HG03060 (cell line): ENCODE measurements around the gene ECE1.

ENCODE experiments used
- ATAC-seq: cut with Tn5 transposase; IDR thresholded peaks from one replicate; pipeline ENCODE4 v1.9.1; 2021; ENCODE audit warnings: low read depth, moderate number of reproducible peaks; ENCODE audit not compliant: unreplicated experiment

ECE1 gene

DNA sequence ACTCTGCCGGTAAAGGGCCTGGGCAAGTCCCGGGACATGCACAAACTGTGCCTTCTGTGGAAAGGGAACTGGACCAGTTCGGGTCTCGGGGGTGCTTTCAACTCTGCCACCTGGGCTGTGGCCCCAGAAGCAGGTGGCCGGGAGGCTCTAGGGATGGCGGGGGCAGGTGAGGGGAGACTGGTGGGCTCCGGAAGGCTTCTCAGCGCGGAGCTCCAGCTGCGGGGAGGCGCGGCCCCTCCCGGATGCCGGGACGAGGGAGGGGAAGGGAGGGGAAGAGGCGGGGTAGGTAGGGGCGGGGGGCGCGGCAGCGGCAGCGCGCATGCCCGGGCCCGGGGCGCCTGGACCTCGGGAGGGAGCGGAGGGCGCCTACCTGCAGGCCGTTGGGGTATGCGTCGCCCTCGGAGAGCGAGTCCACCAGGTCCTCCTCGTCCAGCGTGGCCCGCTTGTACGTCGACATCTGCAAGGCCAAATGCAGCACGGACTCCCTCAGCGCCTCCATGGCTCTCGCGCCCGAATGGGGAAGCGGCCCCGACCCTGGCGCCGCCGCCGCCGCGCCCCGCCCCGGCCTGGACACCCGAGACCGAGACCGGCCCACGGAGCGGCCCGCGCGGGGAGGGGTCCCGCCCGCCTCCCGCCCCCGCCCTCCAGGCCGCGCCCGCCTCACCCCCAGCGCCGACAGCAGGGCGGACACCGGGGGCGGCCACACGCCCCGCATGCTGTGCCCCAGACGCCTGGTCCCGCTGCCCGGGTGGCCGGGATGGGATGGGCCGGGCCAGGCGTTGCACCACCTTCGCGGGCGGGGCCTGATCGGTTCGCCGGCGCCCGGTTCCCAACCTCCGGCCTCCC, at the start of gene ECE1:
Gene ECE1, minus strand, starts transcription at position 764 of the 846 bp plus-strand sequence. Its CDS starts 49 bp downstream, at position 715.
- no peak for ATAC-seq

GRCh38 chr1:21339356-21340229, 49.3 kb upstream of the ECE1 start:
- no peak for ATAC-seq

- no peak for ATAC-seq
Measured at GRCh38 chr1:21338573-21339355, 48.5 kb upstream of the ECE1 start.

DNA sequence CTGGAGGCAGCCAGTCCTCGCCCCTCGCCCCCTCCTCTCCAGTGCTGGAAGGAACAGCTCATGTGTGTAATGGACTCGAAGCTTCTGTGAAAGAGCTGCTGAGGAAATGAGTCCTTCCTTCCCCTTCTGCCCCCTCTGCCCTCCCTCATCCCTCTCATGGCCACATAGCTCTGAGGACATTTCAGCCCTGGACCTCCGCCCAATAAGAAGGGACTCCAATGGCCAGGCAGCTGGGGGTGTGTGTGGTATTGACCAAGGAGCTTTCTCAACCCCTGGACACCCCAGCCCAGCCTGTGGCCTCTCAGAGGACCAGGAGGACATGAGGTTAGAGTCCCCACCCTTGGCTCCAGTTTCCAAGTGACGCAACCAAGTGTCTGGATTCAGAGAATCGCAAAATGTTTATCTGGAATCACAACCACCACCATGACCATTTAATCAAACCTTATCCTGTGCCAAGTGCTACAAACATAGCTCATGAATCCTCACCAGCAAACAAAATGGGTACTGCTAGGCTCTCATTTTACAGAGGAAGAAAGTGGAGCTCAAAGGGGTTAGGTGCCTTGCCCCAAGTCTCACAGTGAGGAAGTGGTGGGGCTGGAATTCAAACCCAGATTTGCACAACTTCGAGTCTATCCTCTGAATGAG, 47.8 kb upstream of the ECE1 start:
- ATAC-seq: no peak

GRCh38 chr1:21337454-21337927, 47.2 kb upstream of the ECE1 start:
- ATAC-seq: no peak

DNA sequence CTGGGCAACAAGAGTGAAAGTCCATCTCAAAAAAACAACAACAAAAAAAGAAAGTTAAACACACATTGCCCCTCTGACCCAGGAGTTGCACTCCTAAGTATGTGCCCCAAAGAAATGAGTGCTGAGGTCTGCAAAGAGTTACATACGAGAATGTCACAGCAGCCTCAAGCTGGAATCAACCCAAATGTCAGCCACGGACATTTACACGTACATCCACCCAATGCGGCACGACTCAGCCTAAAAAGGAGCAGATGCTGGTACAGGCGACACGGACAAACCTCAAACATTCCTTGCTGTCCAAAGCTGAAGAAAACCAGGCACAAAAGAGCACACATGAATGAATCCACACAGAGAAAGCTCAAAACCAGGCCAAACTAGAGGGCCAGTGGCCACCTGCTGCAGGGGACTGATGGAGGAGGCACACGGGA, 46.8 kb upstream of the ECE1 start:
- no peak for ATAC-seq

DNA sequence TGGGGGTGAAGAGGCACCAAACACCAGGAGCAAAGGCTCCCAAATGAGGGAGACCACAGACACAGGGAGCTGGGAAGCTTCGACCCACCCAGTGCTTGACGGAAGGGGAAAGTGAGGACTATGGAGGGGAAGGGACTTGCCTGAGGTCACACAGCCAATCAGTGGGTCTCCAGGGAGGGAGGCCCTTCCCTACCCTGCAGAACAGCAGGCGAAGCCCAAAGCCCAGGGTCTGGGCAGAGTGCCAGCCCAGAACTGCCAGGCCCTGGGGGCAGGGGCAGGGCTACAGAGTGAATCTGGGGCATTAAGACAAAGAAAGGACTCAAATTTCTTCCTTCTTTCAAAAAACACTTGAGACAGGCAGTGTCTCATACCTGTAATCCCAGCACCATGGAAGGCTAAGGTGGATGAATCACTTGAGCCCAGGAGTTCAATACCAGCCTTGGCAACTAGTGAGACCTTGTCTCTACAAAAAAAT, 45.5 kb upstream of the ECE1 start:
- ATAC-seq: no peak

GRCh38 chr1:21335088-21335691, 44.9 kb upstream of the ECE1 start:
- ATAC-seq: no peak

DNA sequence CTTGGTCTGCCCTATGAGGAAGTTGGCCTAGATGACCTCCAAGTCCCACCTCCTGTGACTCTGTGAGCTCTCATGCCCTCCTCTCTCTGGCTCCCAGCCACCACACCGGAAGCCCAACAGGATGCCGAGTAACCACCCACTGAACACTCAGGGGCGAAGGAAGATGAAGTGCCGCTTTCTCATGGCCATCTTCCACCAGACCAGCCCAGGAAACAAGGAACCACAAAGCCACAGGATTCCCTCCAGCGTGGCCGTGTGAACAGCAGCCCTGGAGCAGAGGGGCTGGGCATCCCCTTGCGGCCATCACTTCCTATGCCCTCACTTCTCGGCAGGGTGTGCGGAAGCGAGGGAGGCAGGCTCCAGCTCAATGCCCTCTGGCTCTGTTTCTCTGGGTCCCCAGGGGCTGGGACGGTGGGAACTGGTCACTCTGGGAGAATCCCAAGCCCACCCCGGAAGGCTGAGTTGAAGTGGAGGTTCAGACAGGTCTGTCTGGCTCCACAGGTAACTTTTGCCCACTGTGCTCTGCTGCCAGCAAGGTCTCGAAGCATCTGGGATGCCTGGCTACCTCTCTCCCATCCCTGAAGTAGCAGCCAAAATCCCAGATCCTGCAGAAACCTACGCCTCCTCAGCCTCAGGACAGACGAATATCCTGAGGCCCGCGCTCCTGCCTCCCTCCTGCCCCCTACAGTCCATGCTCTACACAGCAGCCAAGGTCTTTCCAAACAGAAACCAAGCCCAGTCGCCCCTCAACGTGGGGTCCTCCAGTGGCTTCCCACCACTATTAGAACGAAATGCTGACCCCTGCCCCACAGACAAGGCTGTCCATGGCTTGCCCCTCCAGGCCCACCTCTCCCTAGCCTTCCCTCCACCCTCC, 44.2 kb upstream of the ECE1 start:
- ATAC-seq: peak; percentile 43

- ATAC-seq: no peak
Measured at GRCh38 chr1:21333824-21334213, 43.6 kb upstream of the ECE1 start.

GRCh38 chr1:21332554-21333311, 42.5 kb upstream of the ECE1 start:
- ATAC-seq: no peak

DNA sequence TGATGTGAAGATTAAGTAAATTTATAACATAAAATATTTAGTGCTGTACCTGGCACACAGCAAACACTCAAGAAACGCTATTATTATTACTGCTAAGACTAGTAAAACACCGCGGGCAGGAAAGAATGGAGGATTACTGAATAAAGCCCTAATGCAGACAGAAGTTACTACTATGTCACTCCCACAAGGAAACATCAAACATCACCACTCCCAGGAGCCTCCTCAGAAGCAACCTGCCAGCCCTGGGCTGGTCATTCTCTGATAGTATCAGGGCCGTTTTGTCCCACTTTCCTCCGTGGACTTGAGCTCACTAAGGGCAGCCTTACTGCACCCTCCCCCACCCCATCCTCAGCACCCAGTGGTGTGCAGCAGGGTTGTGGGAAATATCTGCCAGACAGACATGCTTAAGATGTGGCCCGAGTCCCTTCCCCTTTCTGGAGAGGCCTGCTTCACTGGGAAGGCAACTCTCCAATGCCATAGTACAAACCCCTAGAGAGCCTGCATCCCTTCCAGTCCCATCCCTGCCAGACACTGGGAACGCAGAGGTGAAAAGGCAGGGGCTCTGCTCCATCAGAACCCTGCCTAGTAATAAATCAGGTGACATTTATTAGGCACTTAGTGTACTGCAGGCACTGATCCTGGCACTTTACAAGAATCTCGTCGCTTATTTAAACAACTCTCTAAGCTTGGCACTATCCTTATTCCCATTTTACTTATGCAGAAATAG, 41.7 kb upstream of the ECE1 start:
- ATAC-seq: no peak

DNA sequence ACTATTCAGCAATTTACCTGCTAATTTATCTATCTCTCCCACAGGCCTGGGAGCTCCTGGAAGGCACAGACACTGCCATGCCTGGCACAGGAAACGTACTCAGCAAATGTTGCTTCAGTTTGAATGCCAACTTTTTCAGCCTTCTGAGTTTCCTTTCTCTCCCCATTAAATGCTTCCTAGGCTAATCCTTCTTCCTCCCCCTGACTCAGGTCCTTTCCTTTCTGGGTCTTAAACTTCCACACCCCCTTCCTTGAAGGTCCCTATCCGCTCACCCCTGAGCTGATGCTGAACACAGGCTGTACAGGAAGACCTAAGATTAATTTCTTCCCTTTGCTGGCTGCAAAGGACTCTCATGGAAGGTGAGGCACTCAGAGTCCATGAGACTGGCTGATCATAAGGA, 40.3 kb upstream of the ECE1 start:
- ATAC-seq: no peak

DNA sequence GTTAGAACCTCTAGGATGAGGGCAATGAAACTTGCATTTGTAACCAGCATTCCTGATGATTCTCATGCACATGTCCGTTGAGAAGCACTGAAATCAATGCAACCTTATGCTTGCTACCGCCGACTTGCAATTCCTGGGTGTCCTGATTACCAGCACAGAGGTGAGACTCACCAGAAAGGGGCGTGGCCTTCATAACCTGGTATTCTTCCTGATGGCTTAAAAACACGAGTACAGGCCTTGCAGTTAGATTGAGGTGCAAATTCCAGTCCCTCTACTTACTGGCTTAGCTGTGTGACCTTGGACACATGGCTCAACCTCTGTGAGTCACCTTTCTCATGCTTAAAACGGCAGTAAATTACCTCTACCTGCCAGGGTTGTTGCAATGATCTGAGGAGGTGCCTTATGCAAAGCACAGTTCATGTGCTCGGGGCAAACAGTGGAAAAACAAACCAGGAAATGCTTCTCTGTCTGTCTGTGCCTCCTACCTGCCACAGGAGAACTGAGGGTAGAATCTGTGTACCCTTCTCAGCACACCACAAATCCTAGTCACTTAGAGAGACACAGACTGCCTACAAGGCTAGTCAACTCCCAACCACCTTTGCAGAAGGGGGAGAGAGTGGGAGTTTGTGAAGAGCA, 39.1 kb upstream of the ECE1 start:
- ATAC-seq: no peak

GRCh38 chr1:21327566-21328323, 37.5 kb upstream of the ECE1 start:
- no peak for ATAC-seq

- no peak for ATAC-seq
Measured at GRCh38 chr1:21326861-21327344, 36.6 kb upstream of the ECE1 start.
